Lung (tissue), 12 donors: Measurements from ENCODE around the gene PHLPP1. TPM values are rescaled to one million over a fixed set of nuclear protein-coding genes. Genes with fewer than 3 reads are reported as not detected.

Source experiments
- ATAC-seq: fragments of 200-7000 bp; cut with Tn5 transposase; one replicate; pipeline ENCODE4 v1.9.1; 2020; ENCODE audit warnings: moderate number of reproducible peaks; ENCODE audit not compliant: insufficient read depth, low FRiP score
- DNase-seq, 3 donors: peaks; one replicate each; pipeline ENCODE4 v3.0.0-alpha.2; 2013 to 2017
- H3K27ac ChIP-seq, 2 donors: one replicate each; pipeline ENCODE4 v1.5.1; 2013; ENCODE audit warnings: mild to moderate bottlenecking in 2 of 2, moderate library complexity in 2 of 2, control low read depth in 1 of 2, inconsistent platforms in 1 of 2, low read depth in 1 of 2, low read length in 1 of 2
- H3K27me3 ChIP-seq, 3 donors: one replicate each; pipeline ENCODE4 v1.5.1; 2013; ENCODE audit warnings: low read length in 2 of 3; ENCODE audit not compliant: control insufficient read depth in 3 of 3, insufficient read depth in 3 of 3
- H3K36me3 ChIP-seq, 4 donors: one replicate each; pipeline ENCODE4 v1.5.1; 2013; ENCODE audit warnings: low read length in 4 of 4, mild to moderate bottlenecking in 1 of 4, moderate library complexity in 1 of 4; ENCODE audit not compliant: control insufficient read depth in 4 of 4, insufficient read depth in 4 of 4
- H3K4me1 ChIP-seq, 5 donors: one replicate each; pipeline ENCODE4 v1.5.1; 2013; ENCODE audit warnings: low read length in 5 of 5, mild to moderate bottlenecking in 2 of 5, moderate library complexity in 1 of 5; ENCODE audit not compliant: control insufficient read depth in 5 of 5, insufficient read depth in 5 of 5
- H3K4me3 ChIP-seq: one replicate; pipeline ENCODE4 v1.5.1; 2013; ENCODE audit warnings: mild to moderate bottlenecking, control low read depth, moderate library complexity
- H3K9ac ChIP-seq, 2 donors: one replicate each; pipeline ENCODE4 v1.5.1; 2013; ENCODE audit warnings: low read length in 2 of 2, control low read depth in 1 of 2; ENCODE audit not compliant: insufficient read depth in 1 of 2
- H3K9me3 ChIP-seq, 4 donors: one replicate each; pipeline ENCODE4 v1.5.1; 2013; ENCODE audit warnings: low read length in 3 of 4, mild to moderate bottlenecking in 1 of 4, moderate library complexity in 1 of 4; ENCODE audit not compliant: control insufficient read depth in 4 of 4, insufficient read depth in 3 of 4
- WGBS, 2 donors: extraction: QIAGEN DNeasy Blood & Tissue Kit; methylation state at CpG; one replicate each; pipeline ENCODE4 v1.1.7; 2013; 5-methylcytosine and 5-hydroxymethylcytosine counted together
- polyA plus RNA-seq, 2 donors: library from polyadenylated mRNA; stranded (reverse); fragments of 200-250 nt; gene quantifications; one replicate each; pipeline ENCODE4 v1.2.1, GENCODE V29; 2013
- total RNA-seq, 2 donors: library from RNA; depleted of rRNA in 1 of 2; stranded (reverse); fragments of >200 nt in 1 of 2; gene quantifications; one replicate each; pipeline ENCODE4 v1.2.1, GENCODE V29; 2014 to 2021
- TF ChIP-seq, protein P1 (sequence below): IDR thresholded peaks from 2 replicates; pipeline ENCODE4 v1.5.1; 2012; ENCODE audit warnings: mild to moderate bottlenecking; ENCODE audit errors: control extremely low read depth, extremely low read depth
- donor health status: control.
- donor health status: control.
- donor health status: Bipolar disorder and iron deficiency.
- donor health status: healthy.
- donor health status: DM: yes; HTN: yes; CAD: no.

Gene PHLPP1
- total and polyA plus RNA-seq, 4 donors = 2.3 to 29.2 (median 7.9) TPM

GRCh38 chr18:62880673-62881364, 165.5 kb downstream of the PHLPP1 start:
- Histone ChIP-seq H3K27me3 (no peaks in the 10 kb centered on the region), H3K4me1 (peaks cover 2 to 25% (median 14%) of the 10 kb centered on the region in 5 donors), H3K27ac (no peak overlapping the region), H3K9ac (no peak overlapping the region), H3K9me3 (no peaks in the 10 kb centered on the region), H3K36me3 (no peaks in the 10 kb centered on the region), H3K4me3 (no peak overlapping the region)
- no peak for ATAC-seq
- TF ChIP-seq, protein P1, sequence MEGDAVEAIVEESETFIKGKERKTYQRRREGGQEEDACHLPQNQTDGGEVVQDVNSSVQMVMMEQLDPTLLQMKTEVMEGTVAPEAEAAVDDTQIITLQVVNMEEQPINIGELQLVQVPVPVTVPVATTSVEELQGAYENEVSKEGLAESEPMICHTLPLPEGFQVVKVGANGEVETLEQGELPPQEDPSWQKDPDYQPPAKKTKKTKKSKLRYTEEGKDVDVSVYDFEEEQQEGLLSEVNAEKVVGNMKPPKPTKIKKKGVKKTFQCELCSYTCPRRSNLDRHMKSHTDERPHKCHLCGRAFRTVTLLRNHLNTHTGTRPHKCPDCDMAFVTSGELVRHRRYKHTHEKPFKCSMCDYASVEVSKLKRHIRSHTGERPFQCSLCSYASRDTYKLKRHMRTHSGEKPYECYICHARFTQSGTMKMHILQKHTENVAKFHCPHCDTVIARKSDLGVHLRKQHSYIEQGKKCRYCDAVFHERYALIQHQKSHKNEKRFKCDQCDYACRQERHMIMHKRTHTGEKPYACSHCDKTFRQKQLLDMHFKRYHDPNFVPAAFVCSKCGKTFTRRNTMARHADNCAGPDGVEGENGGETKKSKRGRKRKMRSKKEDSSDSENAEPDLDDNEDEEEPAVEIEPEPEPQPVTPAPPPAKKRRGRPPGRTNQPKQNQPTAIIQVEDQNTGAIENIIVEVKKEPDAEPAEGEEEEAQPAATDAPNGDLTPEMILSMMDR = no peak
- WGBS, 2 donors = 95 to 96% methylated on average over 4 of the region's 4 CpGs
- no peak for DNase-seq

DNA sequence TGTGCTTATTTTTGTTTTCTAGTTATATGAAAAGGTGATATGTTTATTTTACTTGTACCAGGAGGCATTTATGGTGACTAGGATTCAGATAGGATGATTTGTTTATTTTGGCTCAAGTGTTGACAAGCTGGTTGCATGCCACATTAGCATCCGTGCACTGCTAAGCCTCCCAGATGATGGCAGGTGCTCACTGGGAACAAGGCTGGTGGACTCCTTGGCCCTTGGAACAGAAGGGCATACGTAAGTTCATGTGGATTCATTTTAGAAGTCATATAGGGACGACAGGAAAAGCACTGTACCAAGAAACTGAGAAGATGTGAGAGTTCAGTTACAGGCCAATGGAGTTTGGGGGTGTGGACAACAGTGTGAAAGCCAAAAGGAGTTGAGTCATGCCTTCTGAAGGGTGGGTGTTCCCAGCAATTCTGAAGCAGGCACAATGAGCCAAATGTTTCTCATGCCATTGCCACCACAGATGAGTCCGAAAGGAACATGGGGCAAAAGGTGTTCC, 166.2 kb downstream of the PHLPP1 start:
- 70 to 82% methylated on average over 4 of the region's 4 CpGs for WGBS, 2 donors
- Histone ChIP-seq H3K36me3 (no peaks in the 10 kb centered on the region), H3K4me3 (no peak overlapping the region), H3K9ac (no peak overlapping the region), H3K27ac (no peak overlapping the region), H3K9me3 (no peaks in the 10 kb centered on the region), H3K27me3 (no peaks in the 10 kb centered on the region), H3K4me1 (peaks cover 2 to 24% (median 14%) of the 10 kb centered on the region in 5 donors)
- DNase-seq = no peak
- peak; percentile 71 for ATAC-seq
- TF ChIP-seq, protein P1 = no peak

DNA sequence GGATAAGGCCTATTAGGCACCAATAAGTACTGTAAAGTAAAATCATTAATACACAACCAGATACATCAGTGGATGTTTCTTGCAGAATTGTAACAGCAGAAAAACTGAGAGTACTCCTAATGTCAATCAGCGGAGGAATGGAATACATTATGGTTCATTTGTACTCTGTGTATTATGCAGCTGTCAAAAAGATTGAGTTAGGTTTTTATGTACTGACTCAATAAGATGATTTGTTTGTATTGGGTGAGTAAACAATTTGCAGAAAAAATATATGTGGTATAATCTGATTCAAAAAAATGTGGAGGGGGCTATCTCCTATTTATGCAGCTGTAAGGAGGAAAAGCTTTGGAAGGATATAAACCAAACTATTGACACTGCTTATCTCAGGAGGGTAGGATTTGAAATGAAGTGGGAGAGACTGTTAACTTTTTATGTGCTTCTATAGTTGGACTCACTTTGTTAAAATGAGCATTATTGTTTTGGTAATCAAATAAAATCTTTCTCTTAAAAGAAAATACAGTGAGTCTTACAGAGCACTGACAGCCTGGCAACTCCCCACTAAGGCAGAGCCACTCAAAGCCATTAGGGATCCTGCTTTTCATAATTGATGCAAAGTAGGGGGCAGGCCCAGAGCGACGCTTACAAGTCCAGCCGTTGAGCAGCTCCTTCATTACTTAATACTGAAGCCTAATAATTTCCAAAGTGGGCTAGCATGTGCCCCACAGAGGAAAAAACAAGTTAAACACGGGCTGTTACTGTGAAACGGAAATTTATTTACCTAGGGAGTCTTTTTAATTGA, 168.8 kb downstream of the PHLPP1 start:
- H3K4me3 ChIP-seq = no peak overlapping the region
- H3K4me1 ChIP-seq = peaks cover 0 to 8% (median 0%) of the 10 kb centered on the region in 5 donors
- H3K27ac ChIP-seq = no peak overlapping the region
- WGBS, 2 donors = 82 to 91% methylated on average over 6 of the region's 6 CpGs
- TF ChIP-seq, protein P1 = no peak
- ATAC-seq (no peak), DNase-seq (no peak)
- no peaks in the 10 kb centered on the region for H3K27me3 ChIP-seq
- no peak overlapping the region for H3K9ac ChIP-seq
- H3K9me3 ChIP-seq = no peaks in the 10 kb centered on the region
- H3K36me3 ChIP-seq = no peaks in the 10 kb centered on the region
